Measurements from ENCODE around the gene AP3M1.

AP3M1 gene

DNA sequence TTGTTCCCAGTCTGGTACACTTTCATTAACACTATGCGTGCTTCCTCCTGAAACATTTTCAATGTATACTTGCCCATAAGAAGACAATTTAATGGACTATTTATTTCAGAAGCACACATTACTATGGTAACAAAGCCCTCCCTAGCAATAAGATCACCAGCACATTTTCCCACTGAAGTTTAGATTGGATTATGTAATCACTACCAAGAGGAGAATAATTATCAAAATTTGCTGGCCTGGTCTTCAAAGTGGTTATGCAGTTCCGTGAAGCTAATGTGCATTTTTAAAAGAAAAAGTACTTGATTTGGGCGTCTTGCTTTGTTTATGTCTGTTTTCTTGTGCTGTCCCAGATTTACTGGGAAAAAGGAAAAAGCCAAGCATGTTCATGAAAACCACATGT lies 61.9 kb downstream of the AP3M1 start:
- peaks cover 45% of the 10 kb centered on the region; the same call in 1 of the 2 replicates for H3K36me3 ChIP-seq (ENCODE audit: insufficient read depth, low read length)
- H3F3A ChIP-seq (ENCODE audit: low read depth) = no peaks in the 10 kb centered on the region
- no peaks in the 10 kb centered on the region for H3K27me3 ChIP-seq (ENCODE audit: insufficient read depth, low read length, poor library complexity, severe bottlenecking)
- H4K20me1 ChIP-seq (ENCODE audit: insufficient read depth, low read length, poor library complexity, severe bottlenecking) = no peaks in the 10 kb centered on the region
- H2AFZ ChIP-seq (ENCODE audit: low read length) = no peak overlapping the region
- no peaks in the 10 kb centered on the region for H3K79me2 ChIP-seq (ENCODE audit: insufficient read depth, low read length)
- no peak overlapping the region for H3K4me3 ChIP-seq (ENCODE audit: low read length, poor library complexity, severe bottlenecking)
- TF ChIP-seq EZH2phosphoT487 (IDR thresholded peaks at IDR 0.05; ENCODE audit: borderline replicate concordance) = no peak
- TF ChIP-seq, protein P1, sequence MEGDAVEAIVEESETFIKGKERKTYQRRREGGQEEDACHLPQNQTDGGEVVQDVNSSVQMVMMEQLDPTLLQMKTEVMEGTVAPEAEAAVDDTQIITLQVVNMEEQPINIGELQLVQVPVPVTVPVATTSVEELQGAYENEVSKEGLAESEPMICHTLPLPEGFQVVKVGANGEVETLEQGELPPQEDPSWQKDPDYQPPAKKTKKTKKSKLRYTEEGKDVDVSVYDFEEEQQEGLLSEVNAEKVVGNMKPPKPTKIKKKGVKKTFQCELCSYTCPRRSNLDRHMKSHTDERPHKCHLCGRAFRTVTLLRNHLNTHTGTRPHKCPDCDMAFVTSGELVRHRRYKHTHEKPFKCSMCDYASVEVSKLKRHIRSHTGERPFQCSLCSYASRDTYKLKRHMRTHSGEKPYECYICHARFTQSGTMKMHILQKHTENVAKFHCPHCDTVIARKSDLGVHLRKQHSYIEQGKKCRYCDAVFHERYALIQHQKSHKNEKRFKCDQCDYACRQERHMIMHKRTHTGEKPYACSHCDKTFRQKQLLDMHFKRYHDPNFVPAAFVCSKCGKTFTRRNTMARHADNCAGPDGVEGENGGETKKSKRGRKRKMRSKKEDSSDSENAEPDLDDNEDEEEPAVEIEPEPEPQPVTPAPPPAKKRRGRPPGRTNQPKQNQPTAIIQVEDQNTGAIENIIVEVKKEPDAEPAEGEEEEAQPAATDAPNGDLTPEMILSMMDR (conservative IDR thresholded peaks at IDR 0.05; ENCODE audit: low read length) = no peak
- H3K4me1 ChIP-seq (ENCODE audit: insufficient read depth, low read length, poor library complexity, severe bottlenecking) = no peaks in the 10 kb centered on the region
- no peaks in the 10 kb centered on the region for H3K9me3 ChIP-seq (ENCODE audit: insufficient read depth, low read depth, low read length)
- H3K4me2 ChIP-seq (ENCODE audit: low read depth, low read length, poor library complexity, severe bottlenecking) = no peak overlapping the region
- H3K9ac ChIP-seq (ENCODE audit: low read depth, low read length, poor library complexity, severe bottlenecking) = no peak overlapping the region
- no peaks in the 10 kb centered on the region for H3K9me2 ChIP-seq (replicated peaks; ENCODE audit: low read depth, low read length)

DNA sequence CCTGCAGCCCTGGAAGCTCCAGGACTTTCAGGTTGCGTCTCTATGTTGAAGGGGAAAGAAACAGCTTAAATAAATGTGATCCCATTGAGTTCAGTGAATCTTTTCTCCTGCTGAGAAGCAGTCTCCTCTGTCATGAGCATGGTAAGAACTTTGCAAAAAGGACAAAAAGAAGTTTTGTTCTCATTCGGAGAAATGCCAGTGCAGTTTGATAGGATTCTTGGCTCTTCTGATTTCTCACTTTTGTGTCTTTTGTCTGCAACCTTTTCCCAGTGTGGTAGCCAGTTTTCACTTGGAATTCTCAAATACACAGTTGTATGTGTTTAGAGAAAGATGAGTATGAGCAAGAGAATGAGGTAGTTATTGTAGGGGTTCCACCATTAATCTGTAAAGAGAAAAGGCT lies 64.3 kb downstream of the AP3M1 start:
- no peaks in the 10 kb centered on the region for H3K9me3 ChIP-seq (ENCODE audit: insufficient read depth, low read depth, low read length)
- no peaks in the 10 kb centered on the region for H3K9me2 ChIP-seq (replicated peaks; ENCODE audit: low read depth, low read length)
- H3K79me2 ChIP-seq (ENCODE audit: insufficient read depth, low read length) = no peaks in the 10 kb centered on the region
- no peak overlapping the region for H2AFZ ChIP-seq (ENCODE audit: low read length)
- H3K36me3 ChIP-seq (ENCODE audit: insufficient read depth, low read length) = peaks cover 41% of the 10 kb centered on the region; the same call in 1 of the 2 replicates
- no peaks in the 10 kb centered on the region for H3K4me1 ChIP-seq (ENCODE audit: insufficient read depth, low read length, poor library complexity, severe bottlenecking)
- no peak overlapping the region for H3K4me3 ChIP-seq (ENCODE audit: low read length, poor library complexity, severe bottlenecking)
- H4K20me1 ChIP-seq (ENCODE audit: insufficient read depth, low read length, poor library complexity, severe bottlenecking) = no peaks in the 10 kb centered on the region
- H3F3A ChIP-seq (ENCODE audit: low read depth) = no peaks in the 10 kb centered on the region
- TF ChIP-seq, protein P1 (conservative IDR thresholded peaks at IDR 0.05; ENCODE audit: low read length) = no peak
- no peak for TF ChIP-seq EZH2phosphoT487 (IDR thresholded peaks at IDR 0.05; ENCODE audit: borderline replicate concordance)
- H3K4me2 ChIP-seq (ENCODE audit: low read depth, low read length, poor library complexity, severe bottlenecking) = no peak overlapping the region
- no peaks in the 10 kb centered on the region for H3K27me3 ChIP-seq (ENCODE audit: insufficient read depth, low read length, poor library complexity, severe bottlenecking)
- no peak overlapping the region for H3K9ac ChIP-seq (ENCODE audit: low read depth, low read length, poor library complexity, severe bottlenecking)

DNA sequence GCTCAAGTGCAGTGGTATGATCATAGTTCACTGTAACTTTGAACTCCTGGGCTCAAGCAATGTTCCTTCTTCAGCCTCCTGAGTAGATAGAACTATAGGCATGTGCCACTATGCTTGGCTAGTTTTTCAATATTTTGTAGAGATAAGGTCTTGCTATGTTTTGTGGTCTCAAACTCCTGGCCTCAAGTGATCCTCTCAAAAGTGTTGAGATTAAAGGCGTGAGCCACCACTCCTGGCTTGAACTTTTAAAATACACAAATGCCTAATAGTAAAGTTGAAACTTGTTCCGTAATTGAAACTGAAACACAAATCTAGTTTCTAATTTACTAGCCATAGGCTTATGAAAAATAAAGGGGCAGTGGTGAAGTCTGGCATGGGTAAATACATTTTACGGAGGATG lies 65.7 kb downstream of the AP3M1 start:
- Histone ChIP-seq H3F3A (ENCODE audit: low read depth) (peaks cover 3% of the 10 kb centered on the region; the same call in 1 of the 2 replicates), H3K36me3 (ENCODE audit: insufficient read depth, low read length) (peaks cover 31% of the 10 kb centered on the region; the same call in 1 of the 2 replicates), H3K4me3 (ENCODE audit: low read length, poor library complexity, severe bottlenecking) (no peak overlapping the region), H3K9ac (ENCODE audit: low read depth, low read length, poor library complexity, severe bottlenecking) (no peak overlapping the region), H3K27me3 (ENCODE audit: insufficient read depth, low read length, poor library complexity, severe bottlenecking) (no peaks in the 10 kb centered on the region), H3K9me2 (replicated peaks; ENCODE audit: low read depth, low read length) (no peaks in the 10 kb centered on the region), H4K20me1 (ENCODE audit: insufficient read depth, low read length, poor library complexity, severe bottlenecking) (no peaks in the 10 kb centered on the region), H3K9me3 (ENCODE audit: insufficient read depth, low read depth, low read length) (no peaks in the 10 kb centered on the region), H3K4me1 (ENCODE audit: insufficient read depth, low read length, poor library complexity, severe bottlenecking) (peaks cover 9% of the 10 kb centered on the region), H3K79me2 (ENCODE audit: insufficient read depth, low read length) (no peaks in the 10 kb centered on the region), H2AFZ (ENCODE audit: low read length) (no peak overlapping the region), H3K4me2 (ENCODE audit: low read depth, low read length, poor library complexity, severe bottlenecking) (no peak overlapping the region)
- TF ChIP-seq, protein P1 (conservative IDR thresholded peaks at IDR 0.05; ENCODE audit: low read length) = no peak
- TF ChIP-seq EZH2phosphoT487 (IDR thresholded peaks at IDR 0.05; ENCODE audit: borderline replicate concordance) = no peak

Data from Loucy (cell line).